GM19372 (cell line): ENCODE measurements around the gene ALDH3B2.
"Not testable (repeated sequence)": the region's sequence is repeated elsewhere in the genome, so short reads cannot be mapped to it uniquely, and the experiment has no call there.

Experiments used
- ATAC-seq: cut with Tn5 transposase; IDR thresholded peaks from one replicate; pipeline ENCODE4 v1.9.1; 2021; ENCODE audit warnings: mild to moderate bottlenecking, low read depth, moderate library complexity; ENCODE audit not compliant: unreplicated experiment

The ALDH3B2 gene

GRCh38 chr11:67645521-67646461, 28.6 kb downstream of the ALDH3B2 start:
- ATAC-seq = no peak

- ATAC-seq = no peak
These were observed 29.7 kb downstream of the ALDH3B2 start for GRCh38 chr11:67644472-67645418.

DNA sequence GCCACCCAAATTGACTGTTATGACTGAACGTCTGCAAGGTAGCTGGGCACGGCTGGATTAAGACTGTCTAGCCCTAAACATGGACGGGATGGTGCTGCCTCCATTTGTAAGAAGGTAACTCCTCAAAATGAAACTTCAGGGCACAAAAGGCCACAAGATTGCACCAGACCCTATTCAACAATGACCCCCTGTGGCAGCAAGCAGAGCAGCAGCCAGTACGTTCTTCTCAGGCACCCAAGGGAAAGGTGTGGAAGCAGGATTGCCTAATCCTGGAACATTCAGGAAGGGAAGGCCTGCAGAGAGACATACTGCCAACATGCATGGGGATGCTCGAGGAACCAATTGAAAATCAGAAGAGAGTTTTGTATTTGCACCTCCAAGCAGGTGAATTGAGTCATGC, 30.4 kb downstream of the ALDH3B2 start:
- ATAC-seq = no peak

DNA sequence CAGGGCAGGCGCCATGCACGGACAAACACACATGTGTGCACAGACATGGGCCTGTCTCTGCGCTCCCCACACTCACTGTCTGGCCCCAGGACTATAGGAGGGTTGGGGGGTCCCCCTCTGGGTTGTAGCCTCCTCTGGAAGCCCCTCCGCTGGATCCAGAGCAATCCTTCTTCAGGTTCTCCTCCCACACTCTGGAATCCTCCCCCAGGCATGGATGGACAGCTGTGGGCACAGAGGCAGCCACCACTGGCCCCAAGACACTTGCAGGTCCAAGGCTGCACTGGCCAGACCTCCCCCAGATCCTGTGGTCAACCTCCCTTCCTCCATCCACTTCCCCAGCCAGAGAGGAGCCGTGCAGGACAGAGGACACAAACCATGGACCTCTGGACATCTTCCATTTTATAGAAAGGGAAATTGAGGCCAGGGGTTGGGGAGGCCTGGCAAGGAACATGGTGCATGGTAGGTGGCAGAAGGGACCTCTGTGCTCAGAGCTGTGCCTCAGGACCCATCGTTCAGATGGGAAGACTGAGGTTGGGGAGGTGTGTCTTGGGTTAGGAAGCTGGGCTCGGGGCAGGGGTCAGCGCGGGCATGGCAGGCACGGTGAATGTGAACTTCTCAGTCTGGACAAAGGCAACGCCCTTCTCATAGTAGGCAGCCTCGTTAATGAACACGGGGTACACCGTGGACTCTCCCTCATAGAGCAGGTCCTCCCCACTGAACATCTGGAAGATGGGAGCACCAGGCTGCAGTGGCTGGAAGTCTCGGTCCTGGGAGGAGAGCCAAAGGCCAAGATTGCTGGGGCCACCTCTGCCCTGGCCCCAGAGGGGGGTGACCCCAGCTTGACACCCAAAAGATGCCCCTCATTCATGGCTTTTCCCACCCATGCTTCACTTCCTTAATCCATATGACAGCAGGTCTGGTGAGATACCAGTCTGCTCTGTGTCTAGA, 32.0 kb downstream of the ALDH3B2 start:
- no peak for ATAC-seq

- no peak for ATAC-seq
These were observed 32.9 kb downstream of the ALDH3B2 start for GRCh38 chr11:67641338-67642172.

GRCh38 chr11:67640758-67641337, 33.6 kb downstream of the ALDH3B2 start:
- no peak for ATAC-seq

GRCh38 chr11:67640021-67640757, 34.2 kb downstream of the ALDH3B2 start:
- no peak for ATAC-seq

DNA sequence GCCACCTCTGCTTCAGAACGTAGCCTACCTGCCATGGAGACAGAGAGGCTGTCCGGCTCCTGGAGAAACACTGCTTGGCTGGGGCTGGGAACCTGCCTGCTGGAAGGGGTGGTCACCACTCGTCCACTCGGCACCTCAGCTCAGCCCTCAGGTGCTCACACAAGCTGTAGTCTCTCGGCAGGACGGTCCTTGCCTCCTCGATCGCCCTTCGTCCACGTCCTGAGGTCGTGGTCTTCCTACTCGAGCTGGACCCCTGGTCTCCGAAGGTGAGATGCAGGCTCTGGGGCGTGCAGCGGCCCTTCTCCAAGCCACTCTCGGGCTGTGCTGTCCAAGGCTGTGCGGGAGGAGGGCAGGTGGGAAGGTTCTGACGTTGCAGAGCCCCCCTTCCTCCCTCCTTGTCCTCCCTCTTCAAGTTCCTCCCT, 35.0 kb downstream of the ALDH3B2 start, which contains the start of gene TBX10:
TSS of gene TBX10 (minus strand) at position 326 of the 422 bp plus-strand sequence. CDS start at position 35, 291 bp downstream.
- ATAC-seq = no peak

DNA sequence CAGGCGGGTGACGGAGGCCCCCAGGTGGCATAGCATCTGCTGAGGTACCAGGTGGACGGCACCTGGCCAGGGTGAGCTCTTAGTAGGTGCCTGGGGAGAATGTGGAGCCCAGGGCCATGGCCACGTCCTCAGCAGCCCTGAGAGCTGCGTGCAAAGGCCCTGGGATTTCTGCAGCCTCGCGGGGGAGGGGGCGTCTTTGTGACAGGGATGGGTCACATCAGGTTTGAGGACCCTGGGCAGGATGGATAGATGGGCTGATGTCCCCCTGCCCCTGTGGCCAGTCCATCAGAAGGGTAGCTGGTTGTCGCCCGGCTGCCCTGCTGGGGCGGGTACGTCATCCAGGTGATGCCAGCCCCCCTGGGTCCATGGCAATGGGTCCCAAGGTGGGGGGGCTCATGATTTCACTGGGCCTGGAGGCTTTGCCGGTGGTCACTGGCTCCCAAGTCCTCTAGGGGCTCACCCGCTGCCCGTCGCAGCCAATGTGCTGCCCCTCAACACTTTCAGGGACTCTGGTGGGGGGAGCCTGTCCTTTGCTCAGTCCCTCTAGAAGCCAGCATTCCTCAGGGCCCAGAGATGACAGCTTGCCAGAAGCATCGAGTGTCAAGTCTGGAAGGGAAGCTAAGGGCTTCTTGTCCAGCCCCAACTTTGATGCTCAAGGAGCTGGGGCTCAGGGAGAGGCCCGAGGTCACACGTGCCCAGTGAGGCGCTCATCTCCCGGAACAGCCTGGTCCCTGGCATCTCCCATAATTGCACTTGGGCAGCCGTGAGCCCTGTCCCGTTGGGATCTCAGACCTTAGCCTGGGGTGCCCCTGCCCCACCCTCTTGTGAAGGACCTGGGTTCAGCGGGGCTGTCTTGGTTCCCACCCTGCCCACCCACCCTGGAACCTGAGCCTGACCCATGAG, 35.6 kb downstream of the ALDH3B2 start:
- ATAC-seq = no peak

GRCh38 chr11:67637441-67637840, 37.0 kb downstream of the ALDH3B2 start:
- ATAC-seq = not testable (repeated sequence)

DNA sequence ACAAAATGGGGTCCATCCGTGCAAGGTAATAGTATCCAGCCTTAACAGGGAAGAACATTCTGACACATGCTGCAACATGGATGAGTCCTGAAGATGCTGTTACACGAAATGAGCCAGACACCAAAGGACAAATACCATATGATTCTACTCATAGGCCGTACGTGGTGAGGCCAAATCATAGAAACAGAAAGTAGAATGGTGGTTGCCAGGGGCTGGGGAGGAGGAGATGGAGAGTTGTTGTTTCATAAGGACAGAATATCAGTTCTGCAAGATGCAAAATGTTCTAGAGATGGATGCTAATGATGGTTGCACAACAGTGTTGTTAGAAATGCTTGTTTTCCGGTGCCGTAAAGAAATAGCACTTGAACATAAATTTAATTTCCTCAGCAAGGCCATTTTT, 37.5 kb downstream of the ALDH3B2 start:
- ATAC-seq = no peak

DNA sequence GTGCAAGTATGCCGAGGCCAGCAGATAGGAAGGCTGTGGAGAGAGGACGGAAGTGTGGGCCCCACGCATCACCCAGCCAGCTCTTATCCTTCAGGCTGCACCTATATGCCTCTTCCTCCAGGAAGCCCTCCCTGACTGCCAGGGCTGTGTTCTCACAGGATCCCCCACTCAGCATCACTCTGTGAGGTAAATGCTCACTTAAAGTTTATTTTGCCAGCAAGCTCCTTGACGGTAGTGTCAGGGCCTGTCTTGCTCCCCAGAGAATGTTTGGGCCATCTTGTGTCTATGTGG, 39.2 kb downstream of the ALDH3B2 start:
- no peak for ATAC-seq

GRCh38 chr11:67634366-67635230, 39.8 kb downstream of the ALDH3B2 start:
- ATAC-seq = no peak

DNA sequence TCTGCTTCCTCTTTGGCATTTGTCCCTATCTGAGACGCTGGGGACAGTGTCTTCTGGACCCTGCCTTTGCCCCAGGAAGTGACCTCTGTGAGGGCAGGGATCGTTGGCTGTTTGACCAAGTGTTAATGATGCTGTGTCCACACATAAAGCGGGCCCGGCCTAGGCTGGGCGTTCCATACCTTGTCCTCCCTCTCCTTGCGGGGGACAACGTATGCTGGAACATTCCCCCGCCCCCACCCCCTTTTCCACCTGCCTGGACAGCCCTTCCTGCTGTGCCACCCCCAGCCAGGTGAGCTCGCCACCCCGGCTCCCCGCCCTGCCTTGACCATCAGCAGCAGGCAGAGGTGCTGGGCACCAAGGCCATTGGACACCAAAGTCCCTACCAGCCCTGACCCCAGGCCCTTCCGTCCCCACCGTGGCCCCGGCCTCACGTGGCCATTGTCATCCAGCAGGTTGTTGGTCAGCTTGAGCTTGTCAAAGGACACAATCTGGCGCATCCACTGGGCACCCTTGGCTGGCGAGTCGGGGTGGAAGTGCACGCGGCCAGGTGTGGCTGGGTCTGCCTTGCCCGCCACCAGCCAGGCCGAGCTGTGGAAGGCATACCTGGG, 40.6 kb downstream of the ALDH3B2 start:
- no peak for ATAC-seq

GRCh38 chr11:67632982-67633755, 41.3 kb downstream of the ALDH3B2 start:
- no peak for ATAC-seq
